ENCODE measurements around the gene RTL3.
A peak's percentile ranks its signal among the peaks of the same experiment; 100 is the strongest.
"Not testable (repeated sequence)": the region's sequence is repeated elsewhere in the genome, so short reads cannot be mapped to it uniquely, and the experiment has no call there.

The RTL3 gene
- 0 to 0.27 (median 0.03) reads per million in 18 experiments for total RNA-seq

- peak in 1 of 2 donors; percentile 24 for DNase-seq
Observed at GRCh38 chrX:78658845-78659744, at the start of gene RTL3. RTL3 (minus strand) TSS chrX:78659328; CDS start chrX:78658420, 908 bp downstream.

DNA sequence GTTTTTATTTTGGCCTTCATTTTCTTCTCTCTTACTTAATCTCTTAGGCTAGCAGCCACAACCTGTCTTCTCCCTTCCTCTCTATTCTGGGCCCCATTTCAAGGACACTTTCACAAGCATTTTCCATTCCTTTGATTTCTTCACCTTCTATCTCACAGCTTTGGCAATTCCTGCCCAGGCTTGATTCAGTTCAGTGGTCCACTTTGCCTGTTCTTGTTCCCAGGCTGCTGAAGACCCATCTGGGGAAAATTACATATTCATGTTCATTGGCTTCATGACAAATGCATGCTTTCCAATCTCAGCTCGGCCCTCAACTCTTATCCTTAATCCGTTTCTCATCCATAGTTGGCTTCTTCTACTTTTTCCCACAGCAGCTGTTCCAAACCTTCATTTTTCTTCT, 49.7 kb upstream of the RTL3 start:
- DNase-seq: no peak

- peak; percentile 43 to 71 for DNase-seq
Observed at GRCh38 chrX:78708262-78708661, 49.1 kb upstream of the RTL3 start.

- DNase-seq: no peak
Observed at GRCh38 chrX:78706071-78706470, 46.9 kb upstream of the RTL3 start.

DNA sequence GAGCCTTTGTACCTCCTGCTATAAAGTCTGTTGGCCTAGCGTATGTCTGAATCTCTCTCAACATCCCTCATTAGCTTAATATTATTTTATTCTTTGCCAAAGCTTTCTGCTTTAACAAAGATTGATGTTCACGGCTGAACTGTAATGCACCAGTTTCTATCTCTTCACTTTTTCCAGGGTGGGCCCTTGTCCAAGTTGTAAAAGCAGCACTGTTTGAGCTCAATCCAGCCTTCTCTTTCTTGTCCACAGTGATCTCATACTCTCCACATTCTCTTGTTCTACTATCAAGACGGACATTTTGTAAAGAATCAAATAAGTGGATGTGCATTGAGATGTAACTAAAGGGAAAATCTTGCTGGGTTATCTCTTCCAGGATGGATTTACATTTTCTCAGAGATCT, 34.4 kb upstream of the RTL3 start:
- DNase-seq: no peak

GRCh38 chrX:78693012-78693411, 33.9 kb upstream of the RTL3 start:
- no peak for DNase-seq

- no peak for DNase-seq
Observed at GRCh38 chrX:78687586-78687985, 28.5 kb upstream of the RTL3 start.

DNA sequence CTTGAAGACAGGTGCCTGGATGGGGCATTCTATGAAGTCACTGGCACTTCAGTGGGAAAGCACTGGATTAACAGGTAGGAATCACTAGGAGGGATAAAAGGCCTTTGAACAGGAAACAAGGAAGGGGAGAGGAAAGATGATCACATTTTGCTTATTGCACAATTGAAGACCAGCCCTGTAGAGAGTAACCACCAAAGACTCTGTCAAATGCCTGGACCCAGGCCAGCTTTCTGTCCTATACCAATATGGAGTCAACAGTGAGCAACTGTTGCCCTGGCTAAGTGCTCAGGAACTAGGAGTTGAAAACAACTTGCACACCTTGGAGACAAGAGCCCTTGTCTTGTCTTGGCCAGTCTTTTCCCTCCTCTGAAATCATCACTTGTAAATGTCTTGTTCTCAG, 14.1 kb upstream of the RTL3 start:
- no peak for DNase-seq

DNA sequence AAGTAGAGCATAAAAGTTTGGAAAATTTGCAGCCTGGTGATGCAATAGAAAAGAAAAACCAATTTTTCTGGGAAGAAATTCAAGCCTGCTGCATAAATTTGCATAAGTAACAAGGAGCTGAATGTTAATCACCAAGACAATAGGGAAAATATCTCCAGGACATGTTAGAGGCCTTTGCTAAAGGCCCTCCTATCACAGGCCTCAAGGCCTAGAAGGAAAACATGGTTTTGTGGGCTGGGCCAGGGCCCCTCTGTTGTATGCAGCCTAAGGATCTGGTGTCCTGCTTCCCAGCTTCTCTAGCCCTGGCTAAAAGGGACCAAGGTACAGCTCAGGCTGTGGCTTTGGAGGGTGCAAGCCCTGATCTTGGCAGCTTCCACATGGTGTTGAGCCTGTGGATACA, 6.2 kb upstream of the RTL3 start:
- DNase-seq: no peak

- DNase-seq: no peak
Observed at GRCh38 chrX:78661836-78662235, 2.7 kb upstream of the RTL3 start.

GRCh38 chrX:78659955-78660354, 827 bp upstream of the RTL3 start:
- DNase-seq: no peak

GRCh38 chrX:78658414-78658813, 714 bp downstream of the RTL3 start:
- DNase-seq: peak; percentile 7 to 39

DNA sequence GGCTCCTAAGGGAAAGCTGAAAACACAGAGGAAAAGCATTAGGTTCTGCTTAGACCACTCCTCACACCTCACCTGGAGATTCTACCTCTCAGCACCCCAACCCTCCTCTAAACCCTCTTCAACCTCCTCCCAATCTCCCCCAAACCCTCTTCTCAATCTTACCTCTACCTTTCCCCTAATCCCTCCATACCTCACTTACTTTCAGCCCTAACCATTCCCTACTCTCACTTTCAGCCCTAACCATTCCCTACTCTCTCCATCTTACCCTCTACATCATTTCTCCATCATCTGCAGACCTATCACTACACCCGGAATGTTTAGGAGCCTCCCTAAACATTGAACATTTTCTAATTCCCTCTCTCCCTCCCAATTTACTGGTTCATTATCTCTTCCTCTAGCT, 3.5 kb downstream of the RTL3 start:
- DNase-seq: no peak

- peak; percentile 47 to 50 for DNase-seq
Observed at GRCh38 chrX:78653118-78653822, 5.9 kb downstream of the RTL3 start.

DNA sequence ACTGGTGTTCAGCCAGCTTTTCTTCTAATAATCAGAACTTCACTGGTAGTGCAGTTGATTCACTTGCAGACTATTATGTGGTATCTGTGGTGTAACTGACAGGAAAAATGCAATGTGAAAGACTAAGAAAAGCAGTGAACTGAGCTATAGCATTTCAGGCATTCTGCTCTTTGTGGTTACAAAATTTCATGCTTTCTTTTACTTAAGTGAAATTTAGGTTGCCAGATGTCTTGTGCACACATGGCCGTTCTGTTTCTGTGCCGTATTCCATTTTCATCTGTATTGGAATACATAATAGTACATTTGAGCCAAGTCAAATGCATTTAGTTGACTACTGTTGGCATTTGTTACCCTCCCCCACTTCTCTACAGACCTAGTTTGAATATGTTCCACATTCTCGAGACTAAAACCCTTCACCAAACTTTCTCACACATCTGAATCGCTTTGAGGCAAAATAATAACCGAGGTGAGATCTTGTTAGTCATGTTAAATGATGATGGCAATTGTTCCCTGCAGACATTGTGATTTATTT, 8.2 kb downstream of the RTL3 start:
- no peak for DNase-seq

- no peak for DNase-seq
Observed at GRCh38 chrX:78643874-78644273, 15.3 kb downstream of the RTL3 start.

- DNase-seq: no peak
Observed at GRCh38 chrX:78643096-78643495, 16.0 kb downstream of the RTL3 start.

DNA sequence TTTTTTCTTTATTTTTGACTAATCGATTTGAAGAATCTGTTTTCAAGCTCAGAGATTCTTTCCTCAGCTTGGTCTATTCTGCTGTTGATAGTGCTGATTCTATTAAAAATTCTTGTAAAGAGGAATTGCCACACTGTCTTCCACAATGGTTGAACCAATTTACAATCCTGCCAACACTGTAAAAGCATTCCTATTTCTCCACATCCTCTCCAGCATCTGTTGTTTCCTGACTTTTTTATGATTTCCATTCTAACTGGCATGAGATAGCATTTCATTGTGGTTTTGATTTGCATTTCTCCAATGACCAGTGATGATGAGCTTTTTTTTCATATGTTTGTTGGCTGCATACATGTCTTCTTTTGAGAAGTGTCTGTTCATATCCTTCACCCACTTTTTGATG, 23.0 kb downstream of the RTL3 start:
- DNase-seq: not testable (repeated sequence)

DNA sequence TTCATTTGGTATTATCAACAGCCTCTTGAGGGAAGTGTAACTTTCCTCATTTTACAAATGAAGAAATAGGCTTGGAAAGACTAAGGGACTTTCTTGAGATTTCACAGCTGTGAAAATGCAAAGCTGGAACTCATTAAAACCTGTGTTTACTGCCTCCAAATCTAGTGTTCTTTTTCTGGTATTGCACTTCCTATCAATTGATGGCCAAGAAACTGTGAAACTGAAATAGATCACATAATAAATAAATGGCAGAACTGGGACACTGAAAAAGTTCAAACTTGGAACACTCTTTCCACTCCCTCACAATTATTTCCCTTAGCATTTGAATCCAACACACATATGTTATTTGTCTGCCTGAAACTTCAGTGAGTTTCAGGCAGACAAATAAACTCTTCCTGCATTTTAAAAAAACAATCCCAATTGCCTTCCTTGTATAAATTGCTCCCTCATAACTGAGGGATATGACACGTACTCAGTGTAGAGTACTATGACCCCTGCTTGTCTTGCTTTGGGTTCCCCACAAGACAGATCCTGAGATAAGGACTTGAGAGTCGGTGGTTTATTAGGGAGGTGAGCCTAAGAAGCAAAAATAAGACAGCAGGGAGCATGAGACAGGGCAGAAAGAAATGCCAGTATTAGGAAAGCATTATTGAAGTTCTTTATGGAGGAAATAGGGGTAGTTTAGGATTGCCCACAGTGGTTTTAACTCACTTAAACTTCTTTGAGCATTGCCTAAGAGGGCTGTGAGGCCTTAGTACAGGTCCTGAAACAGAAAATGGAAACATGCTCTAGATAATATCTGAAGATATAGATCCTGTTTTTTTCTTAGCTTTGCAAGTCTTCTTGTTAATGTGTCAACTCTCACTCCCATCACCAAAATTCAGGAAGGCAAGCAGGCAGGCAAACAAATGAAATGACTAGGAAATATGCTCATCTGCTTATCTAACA, 33.9 kb downstream of the RTL3 start:
- DNase-seq: no peak

DNA sequence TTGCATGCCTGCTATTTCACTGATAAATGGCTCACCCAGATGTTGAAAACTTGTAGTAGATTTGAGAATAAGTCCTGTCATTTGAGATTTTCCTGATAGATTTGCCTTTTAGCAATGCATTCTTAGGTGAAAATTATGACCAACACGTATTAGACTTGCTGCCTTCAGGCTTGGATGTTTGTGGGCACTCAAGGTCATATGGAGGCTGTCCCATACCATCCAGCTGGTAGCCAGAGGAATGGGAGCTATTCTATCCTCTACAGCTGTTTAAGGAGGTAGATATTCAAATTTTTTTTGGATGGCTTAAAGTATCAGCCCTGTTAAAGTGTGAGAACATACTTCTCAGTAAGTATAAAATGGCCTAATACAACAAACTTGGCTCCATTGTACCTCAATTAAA, 34.7 kb downstream of the RTL3 start:
- DNase-seq: no peak

DNA sequence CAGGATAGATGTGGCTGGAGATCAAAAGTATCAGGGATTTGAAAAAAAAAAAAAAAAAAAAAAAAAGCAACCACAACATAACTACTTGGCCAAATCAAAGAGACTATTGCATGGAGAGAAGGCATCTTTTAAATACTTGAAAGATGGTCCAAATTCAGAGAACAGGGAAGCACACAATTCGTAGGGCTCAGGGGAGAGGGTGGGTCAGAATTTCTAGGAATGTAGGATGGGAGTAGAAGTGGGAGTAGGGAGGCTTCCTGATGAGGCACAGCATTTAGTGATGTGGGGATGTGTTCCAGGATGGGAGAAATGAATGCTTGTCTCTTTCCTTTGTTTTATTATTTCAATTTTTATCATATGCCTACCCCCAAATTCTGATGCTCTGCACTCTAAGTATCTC, 36.3 kb downstream of the RTL3 start:
- DNase-seq: no peak

GRCh38 chrX:78619834-78620233, 39.3 kb downstream of the RTL3 start:
- DNase-seq: no peak

GRCh38 chrX:78618987-78619386, 40.1 kb downstream of the RTL3 start:
- no peak for DNase-seq
